Endothelial cell of umbilical vein (primary cell): Measurements from ENCODE around the gene CHURC1. TPM values are rescaled to one million over a fixed set of nuclear protein-coding genes. Genes with fewer than 3 reads are reported as not detected.

Experiments
- BruUV-seq: library from RNA; stranded (reverse); fragments of 400-500 nt; replicated peaks from 2 replicates; lab custom pipeline; 2021; lab: Mats Ljungman, UMichigan
- CTCF ChIA-PET: fragments of 300-600, 350-600 bp; sonication (Branson Sonifier 250); formaldehyde crosslinking; loops from one replicate; lab custom pipeline; 2021; ENCODE audit warnings: antibody characterized with exemption, inconsistent platforms; lab: Charles Lee
- POLR2A ChIA-PET: fragments of 300-600, 350-600 bp; sonication (Branson Sonifier 250); formaldehyde crosslinking; loops from one replicate; lab custom pipeline; 2021; ENCODE audit warnings: antibody characterized with exemption, inconsistent platforms; lab: Charles Lee
- DNase-seq: peaks from one replicate; pipeline ENCODE4 v3.0.0-alpha.2; 2011; ENCODE audit warnings: low read depth, low spot score
- FAIRE-seq: peaks from 2 replicates; lab custom pipeline; 2011; peaks lifted over from hg19 to GRCh38; lab: Jason Lieb, UNC
- H2AFZ ChIP-seq: 2 replicates; pipeline ENCODE4 v1.6.0; 2012; ENCODE audit warnings: low read depth, low read length, control low read depth, inconsistent platforms
- H3K27ac ChIP-seq: 2 replicates; pipeline ENCODE4 v1.5.1; 2011; ENCODE audit warnings: low read depth, mild to moderate bottlenecking, control low read depth, low read length, moderate library complexity; ENCODE audit not compliant: insufficient read depth
- H3K27me3 ChIP-seq, 2 experiments: 2 replicates each; pipeline versions ENCODE4 v1.6.0 to v1.6.1; 2011; ENCODE audit warnings: low read length in 2 of 2, mixed read lengths in 1 of 2; ENCODE audit not compliant: control insufficient read depth in 2 of 2, insufficient read depth in 2 of 2
- H3K36me3 ChIP-seq, 2 experiments: 2 replicates in 1 of 2; 3 replicates in 1 of 2; pipeline ENCODE4 v1.5.1; 2011; ENCODE audit warnings: low read length in 2 of 2, mild to moderate bottlenecking in 1 of 2, moderate library complexity in 1 of 2; ENCODE audit not compliant: control insufficient read depth in 2 of 2, insufficient read depth in 2 of 2; ENCODE audit errors: extremely low read depth in 1 of 2
- H3K4me1 ChIP-seq: 3 replicates; pipeline ENCODE4 v1.5.1; 2011; ENCODE audit warnings: mild to moderate bottlenecking, low read length; ENCODE audit not compliant: control insufficient read depth, insufficient read depth; ENCODE audit errors: extremely low read depth
- H3K4me2 ChIP-seq: 2 replicates; pipeline ENCODE4 v1.6.1; 2011; ENCODE audit warnings: low read length, control low read depth, mixed read lengths; ENCODE audit not compliant: insufficient read depth
- H3K4me3 ChIP-seq, 3 experiments: fragments of 200-600 bp in 1 of 3; sonication (generic), shearing (Covaris generic) in 1 of 3; replicated peaks in 1 of 3; 2 replicates each; pipeline ENCODE4 v1.5.1; 2011 to 2016; ENCODE audit warnings: control low read depth in 3 of 3, low read length in 3 of 3, mild to moderate bottlenecking in 2 of 3, inconsistent platforms in 1 of 3, low read depth in 1 of 3, moderate library complexity in 1 of 3; ENCODE audit not compliant: insufficient read depth in 1 of 3
- H3K79me2 ChIP-seq: 2 replicates; pipeline ENCODE4 v1.6.0; 2012; ENCODE audit warnings: low read length, inconsistent platforms; ENCODE audit not compliant: control insufficient read depth, insufficient read depth
- H3K9ac ChIP-seq: replicated peaks from 2 replicates; pipeline ENCODE3; 2011; ENCODE audit warnings: low read length, control low read depth; ENCODE audit not compliant: insufficient read depth; ENCODE audit errors: extremely low read depth
- H3K9me1 ChIP-seq: replicated peaks from 3 replicates; pipeline ENCODE4 v1.6.0; 2011; ENCODE audit warnings: mild to moderate bottlenecking, low read length; ENCODE audit not compliant: control insufficient read depth, insufficient read depth; ENCODE audit errors: extremely low read depth
- H3K9me3 ChIP-seq: replicated peaks from 2 replicates; pipeline ENCODE4 v1.5.1; 2012; ENCODE audit warnings: low read length, inconsistent platforms; ENCODE audit not compliant: control insufficient read depth, insufficient read depth
- H4K20me1 ChIP-seq: replicated peaks from 2 replicates; pipeline ENCODE3; 2011; ENCODE audit warnings: mild to moderate bottlenecking, low read length; ENCODE audit not compliant: control insufficient read depth, insufficient read depth; ENCODE audit errors: extremely low read depth
- CTCF ChIP-seq, 2 donors: IDR thresholded peaks; 1 replicate in 1 of 2; 2 replicates in 1 of 2; pipeline ENCODE4 v1.5.1; 2011; ENCODE audit warnings: low read length in 2 of 2, mild to moderate bottlenecking in 2 of 2, moderate library complexity in 2 of 2, control low read depth in 1 of 2, inconsistent platforms in 1 of 2, low read depth in 1 of 2; ENCODE audit not compliant: insufficient read depth in 1 of 2; ENCODE audit errors: extremely low read depth in 1 of 2
- EZH2 ChIP-seq: IDR thresholded peaks from 2 replicates; pipeline ENCODE4 v1.6.1; 2012; ENCODE audit warnings: borderline replicate concordance, low read depth, mild to moderate bottlenecking, moderate library complexity, low read length, inconsistent platforms; ENCODE audit not compliant: severe bottlenecking
- FOS ChIP-seq: IDR thresholded peaks from 2 replicates; pipeline ENCODE4 v1.6.1; 2011; ENCODE audit warnings: mild to moderate bottlenecking, low read length, moderate library complexity, borderline replicate concordance; ENCODE audit not compliant: insufficient read depth
- GATA2 ChIP-seq: IDR thresholded peaks from 2 replicates; pipeline ENCODE4 v1.7.0; 2011; ENCODE audit warnings: low read depth, mild to moderate bottlenecking, moderate library complexity, mixed read lengths, low read length; ENCODE audit not compliant: insufficient read length, insufficient read depth
- JUN ChIP-seq: IDR thresholded peaks from 2 replicates; pipeline ENCODE4 v1.6.1; 2011; ENCODE audit warnings: borderline replicate concordance, low read depth; ENCODE audit not compliant: insufficient read length, insufficient read depth
- MAX ChIP-seq: IDR thresholded peaks from 2 replicates; pipeline ENCODE4 v1.6.1; 2011; ENCODE audit not compliant: insufficient read depth, insufficient read length
- MYC ChIP-seq: IDR thresholded peaks from one replicate; pipeline ENCODE4 v1.6.1; 2011; ENCODE audit warnings: mild to moderate bottlenecking, low read depth, low read length
- POLR2A ChIP-seq: IDR thresholded peaks from 2 replicates; pipeline ENCODE4 v1.6.1; 2012; ENCODE audit warnings: low read depth, mild to moderate bottlenecking, control low read depth, low read length
- POLR2AphosphoS5 ChIP-seq: IDR thresholded peaks from 2 replicates; pipeline ENCODE4 v1.6.1; 2012; ENCODE audit warnings: low read depth, mild to moderate bottlenecking, control low read depth, low read length, moderate library complexity; ENCODE audit not compliant: insufficient read depth
- dilution Hi-C: fragments of 300-500 bp; cut with MboI; formaldehyde crosslinking; loops from one replicate; pipeline ENCODE4 v1.15.0; 2019; ENCODE audit warnings: low sequenced_read_pairs; ENCODE audit not compliant: extremely low pct_ligation_motif_present
- intact Hi-C: fragments of 100-400 bp; cut with micrococcal nuclease; formaldehyde crosslinking; loops from one replicate; pipeline ENCODE4 v1.10.0; 2022
- polyA plus RNA-seq, 4 experiments: library from polyadenylated mRNA; depleted of rRNA in 3 of 4; stranded (reverse) in 3 of 4; unstranded in 1 of 4; fragments of >200 nt; gene quantifications; 2 replicates each; pipeline versions ENCODE4 v1.2.1 to v1.2.3, GENCODE V29; 2011 to 2012; ENCODE audit warnings: missing spikeins in 1 of 4
- total RNA-seq: library from RNA; stranded (reverse); gene quantifications from 2 replicates; pipeline ENCODE4 v1.2.3, GENCODE V29; 2021

CHURC1 gene
- total and polyA plus RNA-seq, 2 donors (not counting 3 experiments of a cell fraction or from before 2014, with no cell fraction given) = 44.4 to 62.2 TPM

GRCh38 chr14:64970041-64970440, 55.8 kb downstream of the CHURC1 start:
- no peak overlapping the region for H3K4me3 ChIP-seq
- intact Hi-C loops (no loop called here), dilution Hi-C loops (no loop called here)
- H3K4me1 ChIP-seq = peaks cover 14% of the 10 kb centered on the region
- H3K36me3 ChIP-seq = no peaks in the 10 kb centered on the region
- H3K9me3 ChIP-seq = no peaks in the 10 kb centered on the region
- DNase-seq = no peak
- ChIA-PET POLR2A (no interaction called here), CTCF (interaction anchor here (1.7 to 2.5 kb wide), 3 partner anchors 11 to 59 kb away, joined by 5 to 7 read pairs (median 6); partner anchors contain the start of gene FNTB)
- no peaks in the 10 kb centered on the region for H3K27me3 ChIP-seq
- no peak for FAIRE-seq
- no peak overlapping the region for H3K27ac ChIP-seq
- no TSS peak for BruUV-seq
- H4K20me1 ChIP-seq = no peaks in the 10 kb centered on the region
- no peaks in the 10 kb centered on the region for H3K9me1 ChIP-seq
- no peak overlapping the region for H2AFZ ChIP-seq
- TF ChIP-seq GATA2 = no peak
- TF ChIP-seq MAX = no peak
- TF ChIP-seq MYC = no peak
- no peak for TF ChIP-seq EZH2
- TF ChIP-seq POLR2AphosphoS5 = no peak
- TF ChIP-seq POLR2A = no peak
- TF ChIP-seq JUN = no peak
- TF ChIP-seq FOS = no peak
- TF ChIP-seq CTCF (IDR thresholded peaks at IDR 0.05; ENCODE audit: extremely low read depth in 1 of 2, insufficient read depth in 1 of 2, low read depth in 1 of 2, low read length in 2 of 2) = no peak
- no peaks in the 10 kb centered on the region for H3K79me2 ChIP-seq
- no peak overlapping the region for H3K4me2 ChIP-seq
- H3K9ac ChIP-seq = no peak overlapping the region
